T47D (cell line): Measurements from ENCODE around the gene FAM120A.

ENCODE experiments used
- DNase-seq, 2 experiments: peaks; one replicate each; pipeline versions ENCODE4 v3.0.0 to v3.0.0-alpha.2; 2011 to 2012; ENCODE audit warnings: low read depth in 1 of 2, low spot score in 1 of 2
- JUND ChIP-seq: IDR thresholded peaks from 2 replicates; pipeline ENCODE4 v1.6.1; 2012; ENCODE audit warnings: low read depth
- in situ Hi-C: cut with HindIII; loops from 2 replicates; pipeline ENCODE4 v1.10.0; 2016; ENCODE audit warnings: low sequenced_read_pairs, low pct_unique_long_range_greater_than_20kb

Gene FAM120A

DNA sequence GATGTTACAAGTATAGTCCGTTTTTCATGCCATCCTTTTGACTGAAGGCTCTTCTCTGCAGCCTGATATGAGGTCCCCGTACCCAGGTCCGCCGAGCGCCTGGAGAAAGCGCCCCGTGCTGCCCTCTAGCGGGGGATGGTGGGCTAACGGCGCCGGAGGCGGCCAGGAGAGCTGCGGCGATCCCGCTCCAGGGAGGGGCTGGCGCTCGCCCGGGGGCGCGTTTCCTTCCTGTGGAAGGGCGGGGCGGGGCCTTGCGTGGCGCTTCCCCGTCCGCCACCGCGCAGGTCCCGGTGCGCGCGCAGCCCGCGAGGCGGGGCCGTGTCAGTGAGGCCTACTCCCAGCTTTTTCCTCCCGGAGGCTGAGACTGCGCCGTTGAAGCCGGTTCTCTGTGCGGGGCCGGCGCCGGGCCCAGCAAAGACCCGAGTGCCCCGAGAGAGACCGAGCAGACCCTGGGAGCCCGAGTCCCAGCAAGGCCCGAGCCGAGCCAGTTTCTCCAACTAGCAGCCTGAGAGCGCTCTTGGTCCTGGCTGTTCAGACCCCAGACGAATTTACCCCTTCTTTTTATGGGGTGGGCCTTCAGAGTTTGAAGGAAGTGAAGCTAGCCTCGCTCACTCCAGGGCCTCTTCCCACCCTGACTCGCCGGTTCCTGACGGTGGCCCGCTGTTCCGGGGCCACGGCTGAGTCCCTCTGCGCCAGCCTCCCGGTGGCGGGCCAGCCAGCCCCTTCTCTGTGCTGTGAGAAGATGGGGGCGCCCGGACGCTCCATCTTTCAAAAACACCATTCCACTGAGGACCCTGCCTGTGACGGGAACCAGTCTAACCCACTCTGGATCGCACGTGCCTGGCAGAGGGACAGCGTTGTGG is 115.2 kb downstream of the FAM120A start:
- in situ Hi-C loops, result no loop called here
- TF ChIP-seq JUND, result no peak
- DNase-seq, result peak; percentile 89 to 92

DNA sequence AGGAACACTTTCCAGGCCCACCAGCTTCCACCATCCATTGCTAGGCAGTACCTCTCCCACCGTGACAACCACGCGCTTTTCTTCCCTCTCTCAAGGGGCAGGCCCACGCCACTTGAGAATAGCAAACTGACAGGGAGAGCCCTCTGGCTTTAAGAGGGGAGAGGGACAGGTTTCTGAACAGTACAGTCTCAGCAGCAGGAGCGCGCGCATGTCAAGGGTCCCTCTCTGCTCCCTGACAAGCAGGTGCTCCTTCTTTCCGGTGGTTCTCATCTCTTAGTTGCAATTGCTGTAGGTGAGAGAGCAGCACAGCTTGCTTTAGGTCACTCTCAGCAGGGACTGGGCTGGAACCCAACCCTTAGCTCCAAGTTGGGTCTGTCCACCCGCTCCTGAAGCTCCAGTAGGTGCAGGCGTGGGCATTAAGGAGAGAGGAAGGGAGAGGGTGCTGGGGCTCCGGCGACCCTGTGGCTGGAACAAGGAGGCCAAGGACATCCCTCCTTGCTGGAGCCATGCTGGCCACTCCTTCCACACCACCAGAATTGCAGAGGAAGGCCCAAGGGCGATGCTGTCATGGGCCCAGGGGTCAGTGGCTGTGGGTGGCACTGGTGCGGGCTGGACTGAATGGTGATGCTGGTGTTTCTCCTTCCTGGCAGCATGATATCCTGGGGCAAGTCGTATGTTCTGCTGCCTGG is 115.9 kb downstream of the FAM120A start:
- TF ChIP-seq JUND, result no peak
- DNase-seq, result no peak
- in situ Hi-C loops, result no loop called here

GRCh38 chr9:93568169-93568568 is 116.7 kb downstream of the FAM120A start:
- no peak for TF ChIP-seq JUND
- in situ Hi-C loops, result no loop called here
- no peak for DNase-seq

GRCh38 chr9:93569621-93570174 is 118.2 kb downstream of the FAM120A start:
- TF ChIP-seq JUND, result no peak
- in situ Hi-C loops, result no loop called here
- DNase-seq, result no peak

- in situ Hi-C loops, result no loop called here
- TF ChIP-seq JUND, result no peak
Measured at GRCh38 chr9:93572221-93572620, 120.7 kb downstream of the FAM120A start.

GRCh38 chr9:93572636-93573515 is 121.4 kb downstream of the FAM120A start:
- no peak for DNase-seq
- no peak for TF ChIP-seq JUND
- in situ Hi-C loops, result no loop called here

More at GRCh38 chr9:93572221-93572620, 120.7 kb downstream of the FAM120A start:
- no peak for DNase-seq

DNA sequence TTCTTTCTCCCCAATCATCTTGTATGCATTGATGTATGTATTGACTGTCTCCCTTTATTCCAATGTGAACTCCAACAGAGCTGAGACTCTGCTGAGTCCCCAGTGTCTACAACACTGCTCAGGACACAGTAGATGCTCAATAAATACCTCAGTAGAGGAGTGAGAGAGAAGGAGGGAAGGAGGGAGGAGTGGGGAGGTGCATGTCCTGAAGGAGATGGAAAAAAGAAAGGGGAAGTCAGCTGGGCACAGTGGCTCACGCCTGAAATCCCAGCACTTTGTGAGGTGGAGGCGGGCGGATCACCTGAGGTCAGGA is 122.0 kb downstream of the FAM120A start:
- no peak for DNase-seq
- no peak for TF ChIP-seq JUND
- in situ Hi-C loops, result no loop called here

- in situ Hi-C loops, result no loop called here
- DNase-seq, result no peak
- no peak for TF ChIP-seq JUND
Measured at GRCh38 chr9:93574091-93574899, 122.8 kb downstream of the FAM120A start.

GRCh38 chr9:93574900-93575795 is 123.7 kb downstream of the FAM120A start:
- in situ Hi-C loops, result no loop called here
- TF ChIP-seq JUND, result no peak
- no peak for DNase-seq

DNA sequence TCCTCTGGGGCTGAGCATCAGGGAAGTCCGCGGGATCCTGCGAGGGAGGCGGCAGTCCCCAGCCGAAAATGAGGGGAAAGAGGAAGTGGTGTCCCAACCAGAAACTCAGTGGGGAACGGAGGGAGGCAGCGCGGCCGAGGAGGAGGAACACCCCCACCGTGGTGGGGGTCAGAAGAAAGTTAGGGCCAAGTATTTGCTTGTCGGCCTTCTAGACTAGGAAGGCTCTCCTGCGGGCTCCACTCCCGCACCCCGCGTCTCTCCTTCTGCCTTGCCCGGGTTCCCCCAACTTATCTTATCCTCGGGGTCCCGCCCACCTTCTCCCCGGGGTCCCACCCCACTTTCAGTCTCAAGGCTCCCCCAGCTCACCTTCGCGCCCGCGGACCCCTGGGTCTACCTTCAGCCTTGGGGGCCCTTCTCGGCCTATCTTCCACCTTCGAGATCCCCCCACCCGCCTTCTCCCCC is 124.3 kb downstream of the FAM120A start:
- in situ Hi-C loops, result no loop called here
- TF ChIP-seq JUND, result no peak
- DNase-seq, result peak in 1 of 2 experiments; percentile 58
